DOHH2 (cell line): ENCODE results near the gene SLC22A1.

ENCODE experiments used
- H3F3A ChIP-seq: fragments of 200-600 bp; sonication (generic), shearing (Covaris generic); 2 replicates; pipeline ENCODE4 v1.6.0; 2016; ENCODE audit warnings: antibody characterized with exemption, mild to moderate bottlenecking; ENCODE audit not compliant: control insufficient read depth, insufficient read depth
- H3K27ac ChIP-seq: fragments of 200-600 bp; sonication (generic); 2 replicates; pipeline ENCODE4 v1.5.1; 2014; ENCODE audit warnings: low read depth, mild to moderate bottlenecking, low read length, moderate library complexity
- H3K27me3 ChIP-seq: fragments of 200-600 bp; sonication (generic); 2 replicates; pipeline ENCODE4 v1.6.1; 2014; ENCODE audit warnings: mild to moderate bottlenecking, low read length, mixed read lengths; ENCODE audit not compliant: control insufficient read depth
- H3K36me3 ChIP-seq: fragments of 200-600 bp; sonication (generic); 2 replicates; pipeline ENCODE4 v1.6.1; 2014; ENCODE audit warnings: mild to moderate bottlenecking, low read length, moderate library complexity, mixed read lengths; ENCODE audit not compliant: control insufficient read depth
- H3K4me1 ChIP-seq: fragments of 200-600 bp; sonication (generic); 2 replicates; pipeline ENCODE4 v1.6.1; 2014; ENCODE audit warnings: mild to moderate bottlenecking, low read length, mixed read lengths; ENCODE audit not compliant: control insufficient read depth
- H3K4me2 ChIP-seq: fragments of 200-600 bp; sonication (generic); 2 replicates; pipeline ENCODE4 v1.6.0; 2014; ENCODE audit warnings: mild to moderate bottlenecking, low read length, moderate library complexity
- H3K4me3 ChIP-seq: fragments of 200-600 bp; sonication (generic); 2 replicates; pipeline ENCODE4 v1.5.1; 2014; ENCODE audit warnings: mild to moderate bottlenecking, low read length, mixed read lengths
- H3K79me2 ChIP-seq: fragments of 200-600 bp; sonication (generic); 2 replicates; pipeline ENCODE4 v1.6.1; 2014; ENCODE audit warnings: mild to moderate bottlenecking, low read length, mixed read lengths; ENCODE audit not compliant: control insufficient read depth
- H3K9me2 ChIP-seq: fragments of 200-600 bp; sonication (generic); replicated peaks from 2 replicates; pipeline ENCODE4 v1.6.1; 2014; ENCODE audit warnings: mild to moderate bottlenecking, low read length, mixed read lengths; ENCODE audit not compliant: control insufficient read depth
- H3K9me3 ChIP-seq: fragments of 200-600 bp; sonication (generic); 2 replicates; pipeline ENCODE4 v1.6.1; 2014; ENCODE audit warnings: antibody characterized with exemption, low read length, mixed read lengths; ENCODE audit not compliant: control insufficient read depth, insufficient read depth
- H4K20me1 ChIP-seq: fragments of 200-600 bp; sonication (generic); 2 replicates; pipeline ENCODE4 v1.6.0; 2014; ENCODE audit warnings: low read depth, mild to moderate bottlenecking, antibody characterized with exemption, low read length, moderate library complexity; ENCODE audit not compliant: control insufficient read depth, insufficient read depth
- EZH2phosphoT487 ChIP-seq: fragments of 200-600 bp; sonication (generic); IDR thresholded peaks from 2 replicates; pipeline ENCODE4 v1.6.1; 2017; ENCODE audit warnings: borderline replicate concordance, mild to moderate bottlenecking, antibody characterized with exemption, low read length, moderate library complexity, mixed read lengths
- TF ChIP-seq, protein P1 (sequence below): fragments of 200-600 bp; sonication (generic); IDR thresholded peaks from one replicate; pipeline ENCODE4 v1.5.1; 2014; ENCODE audit warnings: antibody characterized with exemption, mild to moderate bottlenecking, low read depth, low read length; ENCODE audit not compliant: poor library complexity, severe bottlenecking

SLC22A1 gene

DNA sequence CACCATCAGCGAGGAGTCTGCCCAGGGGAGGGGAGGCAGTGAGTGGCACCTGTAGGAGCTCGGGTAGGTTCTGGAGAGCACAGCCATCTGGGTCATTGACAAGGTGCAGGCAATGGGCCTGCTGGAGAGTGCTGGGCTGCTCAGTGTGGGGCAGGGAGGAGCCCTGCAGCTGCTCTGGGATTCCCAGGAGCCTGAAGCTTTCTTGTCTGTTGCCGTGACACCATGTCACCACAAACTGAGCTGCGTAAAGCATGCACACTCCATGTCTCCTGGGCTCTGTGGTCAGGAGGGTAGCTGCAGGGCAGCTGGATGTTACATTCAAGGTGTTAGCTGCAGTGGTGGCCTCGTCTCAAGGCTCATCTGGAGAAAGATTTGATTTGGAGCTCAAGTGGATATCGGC lies 4.5 kb upstream of the SLC22A1 start:
- no peaks in the 10 kb centered on the region for H3K36me3 ChIP-seq
- no peaks in the 10 kb centered on the region for H3K27me3 ChIP-seq
- H3K79me2 ChIP-seq = no peaks in the 10 kb centered on the region
- H3K9me3 ChIP-seq = peaks cover 17% of the 10 kb centered on the region; the same call in 1 of the 2 replicates
- no peaks in the 10 kb centered on the region for H3F3A ChIP-seq
- H4K20me1 ChIP-seq = no peaks in the 10 kb centered on the region
- no peaks in the 10 kb centered on the region for H3K9me2 ChIP-seq
- H3K4me1 ChIP-seq = no peaks in the 10 kb centered on the region
- H3K4me2 ChIP-seq = no peak overlapping the region
- H3K27ac ChIP-seq = no peak overlapping the region
- no peak overlapping the region for H3K4me3 ChIP-seq
- TF ChIP-seq EZH2phosphoT487 = no peak
- TF ChIP-seq, protein P1, sequence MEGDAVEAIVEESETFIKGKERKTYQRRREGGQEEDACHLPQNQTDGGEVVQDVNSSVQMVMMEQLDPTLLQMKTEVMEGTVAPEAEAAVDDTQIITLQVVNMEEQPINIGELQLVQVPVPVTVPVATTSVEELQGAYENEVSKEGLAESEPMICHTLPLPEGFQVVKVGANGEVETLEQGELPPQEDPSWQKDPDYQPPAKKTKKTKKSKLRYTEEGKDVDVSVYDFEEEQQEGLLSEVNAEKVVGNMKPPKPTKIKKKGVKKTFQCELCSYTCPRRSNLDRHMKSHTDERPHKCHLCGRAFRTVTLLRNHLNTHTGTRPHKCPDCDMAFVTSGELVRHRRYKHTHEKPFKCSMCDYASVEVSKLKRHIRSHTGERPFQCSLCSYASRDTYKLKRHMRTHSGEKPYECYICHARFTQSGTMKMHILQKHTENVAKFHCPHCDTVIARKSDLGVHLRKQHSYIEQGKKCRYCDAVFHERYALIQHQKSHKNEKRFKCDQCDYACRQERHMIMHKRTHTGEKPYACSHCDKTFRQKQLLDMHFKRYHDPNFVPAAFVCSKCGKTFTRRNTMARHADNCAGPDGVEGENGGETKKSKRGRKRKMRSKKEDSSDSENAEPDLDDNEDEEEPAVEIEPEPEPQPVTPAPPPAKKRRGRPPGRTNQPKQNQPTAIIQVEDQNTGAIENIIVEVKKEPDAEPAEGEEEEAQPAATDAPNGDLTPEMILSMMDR = no peak

DNA sequence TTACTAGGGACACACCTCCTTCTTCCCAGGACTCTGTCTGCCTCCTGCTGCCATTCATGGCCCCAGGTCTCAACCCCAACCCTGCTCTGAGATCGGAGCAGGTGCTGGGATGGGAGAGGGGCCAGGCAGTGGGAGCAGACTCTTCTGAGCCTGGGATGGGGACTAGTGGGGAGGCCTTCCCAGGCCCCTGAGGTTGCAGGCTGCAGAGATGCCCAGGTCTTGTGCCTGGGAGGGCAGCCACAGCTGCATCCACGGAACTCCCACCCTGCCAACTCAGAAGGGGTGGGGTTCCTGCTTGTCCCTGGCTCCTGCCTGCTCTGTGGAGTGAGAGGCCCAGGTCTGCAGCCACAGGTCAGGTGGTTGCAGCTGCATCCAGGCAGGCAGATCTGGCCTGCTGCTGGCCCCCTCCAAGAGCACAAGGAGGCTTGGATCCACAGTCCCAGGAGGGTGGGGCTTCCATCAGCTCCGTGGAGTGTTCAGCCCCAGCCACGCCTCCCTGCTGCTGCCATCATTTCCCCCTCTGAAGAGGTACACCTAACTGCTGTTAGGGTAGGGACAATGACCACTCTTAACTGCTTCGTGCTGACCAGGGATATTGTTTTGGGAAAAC lies 2.9 kb upstream of the SLC22A1 start:
- H3K9me3 ChIP-seq = peaks cover 17% of the 10 kb centered on the region; the same call in 1 of the 2 replicates
- no peak overlapping the region for H3K4me2 ChIP-seq
- TF ChIP-seq, protein P1 = no peak
- no peak for TF ChIP-seq EZH2phosphoT487
- H3K36me3 ChIP-seq = no peaks in the 10 kb centered on the region
- no peaks in the 10 kb centered on the region for H3K79me2 ChIP-seq
- no peaks in the 10 kb centered on the region for H3F3A ChIP-seq
- H4K20me1 ChIP-seq = no peaks in the 10 kb centered on the region
- no peak overlapping the region for H3K4me3 ChIP-seq
- no peaks in the 10 kb centered on the region for H3K27me3 ChIP-seq
- H3K9me2 ChIP-seq = no peaks in the 10 kb centered on the region
- H3K4me1 ChIP-seq = no peaks in the 10 kb centered on the region
- no peak overlapping the region for H3K27ac ChIP-seq

DNA sequence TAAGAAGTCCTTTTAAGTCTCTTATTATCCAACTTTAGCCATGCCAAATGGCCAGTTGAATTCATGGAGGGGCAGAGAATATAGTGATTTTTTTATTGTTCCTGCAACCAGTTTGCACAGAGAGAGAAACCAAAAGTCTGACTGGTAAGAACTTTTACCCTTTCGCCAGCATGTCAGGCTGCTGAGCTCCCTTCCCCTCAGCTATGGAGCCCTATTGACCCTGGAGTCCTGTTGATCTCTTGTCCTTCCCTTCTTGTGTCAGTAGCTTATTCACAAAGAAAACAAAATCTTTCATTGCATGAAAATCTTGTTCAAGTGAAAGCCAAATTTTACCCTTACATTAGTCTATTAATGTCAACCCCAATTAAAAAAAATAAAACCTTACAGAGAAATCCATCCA lies 1.5 kb upstream of the SLC22A1 start:
- no peaks in the 10 kb centered on the region for H4K20me1 ChIP-seq

More for the DNA sequence above, 1.5 kb upstream of the SLC22A1 start:
- H3K9me2 ChIP-seq = no peaks in the 10 kb centered on the region
- no peaks in the 10 kb centered on the region for H3K4me1 ChIP-seq
- no peak overlapping the region for H3K4me3 ChIP-seq
- H3K79me2 ChIP-seq = no peaks in the 10 kb centered on the region
- H3K36me3 ChIP-seq = no peaks in the 10 kb centered on the region
- H3K27me3 ChIP-seq = no peaks in the 10 kb centered on the region
- peaks cover 17% of the 10 kb centered on the region; the same call in 1 of the 2 replicates for H3K9me3 ChIP-seq
- no peaks in the 10 kb centered on the region for H3F3A ChIP-seq
- no peak overlapping the region for H3K4me2 ChIP-seq
- TF ChIP-seq, protein P1 = no peak
- no peak overlapping the region for H3K27ac ChIP-seq
